ENCODE measurements around the gene TSSK2.
"Not testable (repeated sequence)": the region's sequence is repeated elsewhere in the genome, so short reads cannot be mapped to it uniquely, and the experiment has no call there.

TSSK2 gene

DNA sequence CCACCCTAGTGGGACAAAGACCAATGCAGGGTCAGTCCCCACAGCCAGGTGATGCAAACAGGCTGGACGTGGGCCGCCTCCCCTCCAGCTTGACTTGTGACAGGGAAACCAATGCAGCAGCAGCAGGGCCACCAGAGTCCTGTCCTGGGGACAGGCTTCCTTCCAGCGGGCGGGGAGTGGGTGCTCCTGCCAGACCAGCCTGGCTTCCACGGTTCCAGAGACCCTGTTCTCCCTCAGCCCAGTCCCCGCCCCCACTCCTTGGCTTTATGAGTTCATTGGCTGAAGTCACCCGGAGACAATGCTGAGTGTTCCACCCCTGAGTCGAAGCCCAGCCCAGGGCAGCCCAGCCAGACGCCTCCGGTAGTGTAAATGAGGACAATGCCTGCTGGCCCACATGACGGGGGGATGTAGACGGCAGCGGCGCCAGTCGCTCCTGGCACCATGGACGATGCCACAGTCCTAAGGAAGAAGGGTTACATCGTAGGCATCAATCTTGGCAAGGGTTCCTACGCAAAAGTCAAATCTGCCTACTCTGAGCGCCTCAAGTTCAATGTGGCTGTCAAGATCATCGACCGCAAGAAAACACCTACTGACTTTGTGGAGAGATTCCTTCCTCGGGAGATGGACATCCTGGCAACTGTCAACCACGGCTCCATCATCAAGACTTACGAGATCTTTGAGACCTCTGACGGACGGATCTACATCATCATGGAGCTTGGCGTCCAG, at the start of gene TSSK2:
Gene TSSK2 (plus strand): TSS at position 350 of the 726 bp plus-strand sequence. CDS start 92 bp downstream, at position 442.
- DNase-seq = no peak

DNA sequence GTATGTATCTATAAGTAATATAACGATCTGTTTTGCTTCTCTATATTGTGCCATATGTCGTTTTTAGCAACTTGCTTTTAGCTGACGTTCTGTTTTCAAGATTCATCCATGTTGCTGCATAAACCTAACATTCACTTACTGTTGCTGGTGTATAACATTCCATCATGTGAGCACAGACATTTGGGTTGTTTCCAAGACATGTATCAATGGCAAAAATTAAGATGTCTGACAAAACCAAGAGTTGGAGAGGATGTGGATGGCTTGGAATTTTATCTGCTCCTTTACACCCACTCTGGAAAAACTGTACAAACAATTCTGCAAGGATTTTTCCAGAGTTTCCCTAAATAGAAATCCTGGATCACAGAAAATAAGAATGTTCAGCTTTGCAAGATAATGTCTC, 49.8 kb upstream of the TSSK2 start:
- DNase-seq = no peak

DNA sequence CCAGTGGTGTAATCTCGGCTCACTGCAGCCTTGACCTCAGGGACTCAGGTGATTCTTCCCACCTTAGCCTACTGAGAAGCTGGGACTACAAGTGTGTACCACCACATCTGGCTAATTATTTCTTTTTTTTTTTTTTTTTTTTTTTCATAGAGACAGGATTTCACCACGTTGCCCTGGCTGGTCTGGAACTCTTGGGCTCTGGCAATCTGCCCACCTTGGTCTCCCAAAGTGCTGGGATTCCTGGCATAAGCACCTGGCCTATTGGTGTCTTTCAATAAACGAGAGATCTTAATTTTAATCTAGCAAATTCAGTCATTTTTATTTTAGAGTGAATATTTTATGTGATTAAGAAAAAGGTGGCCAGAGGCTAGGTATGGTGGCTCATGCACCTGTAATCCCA, 49.0 kb upstream of the TSSK2 start:
- no peak for DNase-seq

DNA sequence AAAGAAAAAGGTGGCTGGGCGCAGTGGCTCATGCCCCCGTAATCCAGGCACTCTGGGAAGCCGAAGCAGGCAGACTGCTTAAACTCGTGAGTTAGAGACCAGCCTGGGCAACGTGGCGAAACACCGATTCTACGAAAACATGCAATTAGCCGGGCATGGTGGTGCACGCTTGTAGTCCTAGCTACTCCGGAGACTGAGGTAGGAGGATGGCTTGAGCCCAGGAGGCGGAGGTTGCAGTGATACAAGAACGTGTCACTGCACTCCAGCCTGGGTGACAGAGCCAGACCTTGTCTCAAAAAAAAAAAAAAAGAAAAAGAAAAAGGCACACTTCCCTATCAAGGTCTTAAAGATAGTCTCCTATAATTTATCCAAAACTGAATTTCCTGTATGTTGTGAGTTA, 48.3 kb upstream of the TSSK2 start:
- no peak for DNase-seq

DNA sequence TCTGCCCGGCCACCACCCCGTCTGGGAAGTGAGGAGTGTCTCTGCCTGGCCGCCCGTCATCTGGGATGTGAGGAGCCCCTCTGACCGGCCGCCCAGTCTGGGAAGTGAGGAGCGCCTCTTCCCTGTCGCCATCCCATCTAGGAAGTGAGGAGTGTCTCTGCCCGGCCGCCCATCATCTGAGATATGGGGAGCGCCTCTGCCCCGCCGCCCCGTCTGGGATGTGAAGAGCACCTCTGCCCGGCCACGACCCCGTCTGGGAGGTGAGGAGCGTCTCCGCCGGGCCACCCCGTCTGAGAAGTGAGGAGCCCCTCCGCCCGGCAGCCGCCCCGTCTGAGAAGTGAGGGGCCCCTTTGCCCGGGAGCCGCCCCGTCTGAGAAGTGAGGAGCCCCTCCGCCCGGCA, 47.0 kb upstream of the TSSK2 start:
- not testable (repeated sequence) for DNase-seq

DNA sequence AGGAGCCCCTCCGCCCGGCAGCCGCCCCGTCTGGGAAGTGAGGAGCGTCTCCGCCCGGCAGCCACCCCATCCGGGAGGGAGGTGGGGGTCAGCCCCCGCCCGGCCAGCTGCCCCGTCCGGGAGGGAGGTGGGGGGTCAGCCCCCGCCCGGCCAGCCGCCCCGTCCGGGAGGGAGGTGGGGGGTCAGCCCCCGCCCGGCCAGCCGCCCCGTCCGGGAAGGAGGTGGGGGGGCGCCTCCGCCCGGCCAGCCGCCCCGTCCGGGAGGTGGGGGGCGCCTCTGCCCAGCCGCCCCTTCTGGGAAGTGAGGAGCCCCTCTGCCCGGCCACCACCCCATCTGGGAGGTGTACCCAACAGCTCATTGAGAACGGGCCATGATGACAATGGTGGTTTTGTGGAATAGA, 46.5 kb upstream of the TSSK2 start:
- DNase-seq = not testable (repeated sequence)

DNA sequence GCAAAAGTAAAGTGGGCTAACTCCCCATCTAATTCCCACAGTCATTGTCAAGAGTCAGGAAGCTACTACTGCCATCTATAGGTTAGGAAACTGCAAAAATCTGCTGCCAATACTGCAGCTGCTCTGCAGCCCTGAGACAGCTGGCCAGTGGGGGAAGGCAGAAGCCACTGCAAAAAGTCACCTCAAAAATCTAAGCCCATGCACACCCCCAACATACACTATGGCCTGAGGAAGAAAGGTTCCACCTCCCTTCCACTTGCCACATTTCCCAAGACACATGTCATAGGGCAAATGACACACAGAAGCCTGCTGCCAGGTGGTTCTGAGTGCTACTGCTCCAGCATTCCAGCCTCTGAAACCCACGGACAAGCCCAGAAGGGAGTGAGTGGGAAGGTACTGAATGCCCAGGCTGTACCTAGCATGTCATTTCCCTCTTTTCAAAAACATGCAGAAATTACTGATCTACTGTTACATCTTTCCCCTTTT, 45.8 kb upstream of the TSSK2 start:
- DNase-seq = no peak

DNA sequence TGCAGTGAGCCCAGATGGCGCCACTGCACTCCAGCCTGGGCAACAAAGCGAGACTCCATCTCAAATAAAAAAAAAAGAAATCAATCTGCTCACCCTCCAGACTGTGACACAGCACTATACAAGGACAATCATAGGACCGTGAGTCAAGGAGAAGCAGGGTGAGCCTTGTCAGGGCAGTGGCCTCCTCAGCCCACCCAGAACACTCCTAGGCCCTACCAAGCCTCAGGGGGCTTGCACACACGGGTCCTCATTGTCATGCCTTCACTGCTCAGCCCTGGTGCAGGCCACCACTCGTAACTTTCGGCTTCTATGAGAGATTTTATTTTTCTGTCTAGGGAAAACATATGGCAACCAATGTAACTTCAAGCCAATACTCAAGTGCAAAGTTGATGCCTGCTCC, 44.7 kb upstream of the TSSK2 start:
- DNase-seq = no peak

DNA sequence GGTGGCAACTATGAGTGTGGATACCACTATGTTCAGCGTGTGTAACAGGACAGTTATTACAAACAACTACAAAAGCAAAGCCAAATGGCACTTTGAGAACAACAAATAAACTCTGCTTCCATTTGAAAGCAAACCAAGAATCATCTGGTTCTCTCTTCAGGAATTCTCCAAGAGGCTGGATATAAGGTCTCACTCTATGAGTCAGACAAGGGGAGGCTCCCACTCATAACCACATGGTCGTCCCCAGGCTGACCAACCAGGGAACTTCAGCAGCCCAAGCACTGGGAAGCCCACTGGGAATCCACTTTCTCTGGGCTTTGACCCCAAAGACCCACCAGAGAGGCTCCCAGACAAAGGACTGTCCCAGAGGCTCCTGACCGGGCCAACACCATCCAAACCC, 44.2 kb upstream of the TSSK2 start:
- DNase-seq = no peak

DNA sequence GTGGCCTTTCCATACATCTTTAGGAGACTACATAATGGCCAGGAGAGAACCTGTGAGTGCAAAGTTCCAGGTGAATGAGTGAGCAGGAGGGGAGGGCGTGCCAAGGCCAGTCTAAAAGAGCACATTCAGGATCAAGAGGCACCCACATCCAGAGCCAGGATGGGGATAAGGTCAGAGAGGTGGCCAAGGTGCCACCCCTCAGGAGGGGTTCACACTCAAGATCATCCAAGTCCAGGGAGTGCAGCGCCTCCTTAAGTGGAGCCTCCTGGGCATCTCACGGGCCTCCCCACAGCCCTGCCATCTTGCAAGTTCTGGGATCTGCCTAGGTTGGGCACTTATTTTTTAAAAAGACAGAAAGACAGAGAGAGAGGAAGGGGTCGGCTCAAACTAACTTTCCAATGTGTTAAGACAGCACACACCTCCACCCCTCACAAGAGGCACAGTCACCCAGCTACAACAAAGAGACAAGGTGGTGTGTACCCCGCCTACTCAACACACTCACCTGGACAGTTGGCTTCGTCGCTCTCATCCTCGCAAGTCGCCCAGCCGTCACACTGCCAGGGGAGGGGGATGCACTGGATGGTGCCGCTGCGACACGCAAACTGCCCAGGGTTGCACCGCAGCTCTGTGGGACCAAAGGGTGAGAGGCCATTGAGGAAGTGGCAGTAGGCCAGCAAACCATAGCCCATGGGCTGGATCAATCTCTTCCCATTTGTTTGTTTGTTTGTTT, 42.1 kb upstream of the TSSK2 start:
- DNase-seq = no peak

DNA sequence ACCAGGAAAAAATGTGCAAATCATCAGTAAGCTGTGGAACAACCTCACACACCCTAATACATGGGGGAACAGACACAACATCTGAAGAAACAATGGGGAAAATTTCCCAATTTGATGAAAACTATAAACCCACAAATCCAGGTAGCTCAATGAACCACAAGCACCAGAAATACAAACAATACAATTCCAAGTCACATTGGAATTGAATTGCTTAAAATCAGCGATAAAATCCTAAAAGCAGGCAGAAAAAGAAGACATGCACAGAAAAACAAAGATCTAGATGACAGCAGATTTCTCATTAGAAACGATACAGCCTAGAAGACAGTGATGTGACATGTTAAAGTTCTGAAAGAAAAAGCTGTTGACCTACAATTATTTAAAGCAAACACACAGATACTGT, 40.9 kb upstream of the TSSK2 start:
- DNase-seq = no peak

DNA sequence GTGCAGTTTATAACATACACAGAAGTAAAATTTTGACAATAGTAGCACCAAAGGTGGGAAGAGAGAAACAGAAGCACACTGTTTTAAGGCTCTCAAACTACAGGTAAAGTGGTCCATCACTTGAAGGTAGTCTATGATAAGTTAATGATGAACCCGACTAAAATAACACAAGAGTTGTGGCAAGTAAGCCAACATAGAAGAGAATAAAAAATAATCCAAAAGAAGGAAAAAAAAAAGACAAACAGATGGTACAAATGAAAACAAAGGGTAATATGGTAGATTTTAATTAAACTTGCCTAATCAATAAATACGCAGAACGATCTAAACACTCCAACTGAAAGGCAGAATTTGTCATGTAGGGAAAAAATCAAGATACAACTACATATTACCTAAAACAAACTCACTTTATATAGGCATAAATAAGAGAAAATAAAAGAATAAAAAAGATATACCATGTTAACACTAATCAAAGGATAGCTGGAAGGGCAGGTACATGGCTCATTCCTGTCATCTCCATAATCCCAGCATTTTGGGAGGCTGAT, 40.5 kb upstream of the TSSK2 start:
- no peak for DNase-seq

DNA sequence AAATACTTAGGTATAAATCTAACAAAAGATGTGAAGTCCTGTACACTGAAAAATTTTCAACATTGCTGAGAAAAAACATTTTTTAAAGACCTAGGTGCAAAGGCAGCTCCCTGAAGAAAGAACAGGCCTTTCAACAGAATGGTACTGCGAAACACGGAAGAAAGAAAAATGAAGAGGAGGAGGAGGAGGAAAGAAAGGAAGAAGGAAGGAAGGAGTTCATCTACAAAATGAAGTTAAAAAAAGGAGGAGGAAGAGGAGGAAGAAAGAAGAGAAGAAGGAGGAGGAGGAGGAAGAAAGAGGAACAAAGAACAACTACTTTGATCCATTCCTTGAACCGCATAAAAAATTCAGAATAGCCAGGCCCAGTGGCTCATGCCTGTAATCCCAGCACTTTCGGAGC, 38.4 kb upstream of the TSSK2 start:
- no peak for DNase-seq

DNA sequence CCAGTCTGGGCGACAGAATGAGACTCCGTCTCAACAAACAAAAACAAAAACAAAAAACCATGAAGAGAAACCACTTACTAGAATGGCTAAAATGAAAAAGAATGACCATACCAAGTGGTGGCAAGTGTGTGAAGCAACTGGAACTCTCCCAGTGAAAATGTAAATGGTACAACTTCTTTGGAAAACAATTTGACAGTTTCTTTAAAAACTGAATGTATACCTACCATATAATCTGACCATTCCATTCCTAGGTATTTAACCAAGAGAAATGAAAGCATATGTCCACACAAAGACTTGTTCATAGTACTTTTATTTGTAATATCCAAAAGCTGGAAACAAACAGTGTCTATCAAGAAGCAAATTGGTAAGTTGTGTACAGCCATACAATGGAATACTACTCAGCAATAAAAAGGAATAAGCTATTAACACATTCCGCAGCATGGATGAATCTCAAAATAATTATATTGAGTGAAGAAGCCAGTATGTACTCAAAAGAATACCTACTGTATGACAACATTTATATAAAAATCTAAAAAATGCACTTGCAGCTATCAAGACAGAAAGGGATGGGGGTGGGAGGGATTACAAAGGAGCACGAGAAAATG, 36.6 kb upstream of the TSSK2 start:
- DNase-seq = no peak

DNA sequence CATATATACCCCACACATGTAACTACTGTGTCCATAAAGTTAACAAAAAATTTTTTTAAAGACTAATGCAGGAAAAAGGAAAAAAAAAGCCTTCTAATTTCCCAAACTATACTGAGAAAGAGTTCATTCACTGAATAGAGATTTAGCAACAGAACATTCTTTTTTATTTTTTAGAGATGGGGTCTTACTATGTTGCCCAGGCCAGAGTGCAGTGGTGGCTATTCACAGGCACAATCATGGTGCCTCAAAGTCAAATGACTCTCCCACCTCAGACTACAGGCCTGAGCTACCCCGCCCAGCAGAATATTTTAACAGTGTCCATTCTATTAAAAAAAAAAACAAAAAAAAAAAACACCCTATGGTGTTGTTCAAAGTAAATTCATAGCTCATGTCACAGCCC, 34.6 kb upstream of the TSSK2 start:
- DNase-seq = no peak

DNA sequence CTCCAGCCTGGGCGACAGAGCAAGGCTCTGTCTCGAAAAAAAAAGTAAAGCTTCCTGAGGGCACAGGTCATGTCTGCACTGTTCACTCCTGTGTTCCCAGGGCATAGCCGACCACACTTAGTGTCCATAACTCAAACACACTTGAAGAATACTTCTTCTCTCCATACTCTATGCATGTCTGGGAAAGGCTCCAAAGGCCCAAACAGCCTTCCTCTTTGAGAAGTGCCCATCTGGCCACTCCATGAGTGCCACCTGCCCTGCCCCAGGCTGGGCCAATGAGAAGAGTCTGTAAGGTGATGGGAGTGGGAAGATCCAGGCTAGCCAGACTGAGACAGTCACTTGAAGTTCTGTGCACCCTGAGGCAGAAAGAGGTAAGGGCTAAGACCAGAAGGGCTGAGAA, 33.6 kb upstream of the TSSK2 start:
- no peak for DNase-seq

DNA sequence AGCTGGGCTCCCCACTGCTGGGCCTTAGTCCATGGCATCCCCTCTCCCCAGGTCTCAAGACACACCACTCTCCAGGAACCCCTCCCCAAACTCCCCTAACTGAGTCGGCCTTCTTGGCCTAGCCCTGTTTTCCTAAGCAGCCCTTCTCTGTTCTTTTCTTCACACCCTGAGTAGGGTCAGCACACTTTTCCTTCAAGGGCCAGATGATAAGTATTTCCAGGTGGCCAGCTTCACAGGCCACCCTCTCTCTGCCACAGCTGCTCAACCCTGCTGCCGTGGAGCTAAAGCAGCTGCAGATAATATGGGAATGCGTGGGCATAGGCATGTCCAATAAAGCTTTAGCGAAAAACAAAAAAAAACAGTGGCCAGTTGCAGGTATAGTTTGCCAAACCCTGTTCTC, 33.0 kb upstream of the TSSK2 start:
- DNase-seq = no peak

DNA sequence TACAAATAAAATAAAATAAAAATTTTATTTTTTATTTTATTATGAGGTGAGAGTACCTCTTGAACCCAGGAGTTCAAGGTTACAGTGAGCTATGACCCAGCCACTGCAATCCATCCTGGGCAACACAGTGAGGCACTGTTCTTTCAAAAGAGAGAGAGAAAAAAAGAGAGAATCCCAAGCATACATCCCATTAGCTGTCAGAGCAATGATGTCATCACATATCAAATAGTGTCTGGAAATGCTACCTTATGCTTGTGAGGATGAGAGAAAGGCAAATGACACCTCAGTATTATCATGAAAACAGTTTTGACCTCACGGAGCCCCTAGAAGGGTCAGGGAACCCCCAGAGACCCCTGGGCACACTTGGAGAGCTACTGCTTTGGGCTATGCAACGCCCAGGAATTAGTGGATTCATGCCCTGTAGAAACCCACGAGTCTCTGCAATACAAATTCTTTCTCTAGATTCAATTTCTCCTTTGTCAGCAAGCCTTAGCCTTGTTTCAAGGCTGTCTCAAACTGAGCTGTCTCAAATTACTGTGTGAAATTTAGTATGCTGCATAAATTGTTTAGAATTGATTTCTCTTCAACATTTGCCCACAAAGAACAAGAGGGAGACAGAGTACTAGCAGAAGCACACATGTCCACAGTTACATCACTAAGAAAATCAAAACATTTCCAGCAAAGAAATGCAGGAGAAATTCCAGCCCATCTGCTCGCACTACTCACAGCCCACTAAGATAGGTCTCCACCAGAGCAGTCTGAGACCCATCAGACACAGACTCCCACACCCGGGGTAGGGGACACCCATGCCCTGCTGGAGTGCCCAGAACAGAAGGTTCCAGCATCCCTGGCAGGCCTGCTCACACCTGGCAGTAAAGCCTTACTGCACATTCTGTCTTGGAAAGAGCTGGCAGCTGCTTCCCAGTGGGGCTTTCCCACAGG, 27.0 kb upstream of the TSSK2 start:
- peak; percentile 24 for DNase-seq

DNA sequence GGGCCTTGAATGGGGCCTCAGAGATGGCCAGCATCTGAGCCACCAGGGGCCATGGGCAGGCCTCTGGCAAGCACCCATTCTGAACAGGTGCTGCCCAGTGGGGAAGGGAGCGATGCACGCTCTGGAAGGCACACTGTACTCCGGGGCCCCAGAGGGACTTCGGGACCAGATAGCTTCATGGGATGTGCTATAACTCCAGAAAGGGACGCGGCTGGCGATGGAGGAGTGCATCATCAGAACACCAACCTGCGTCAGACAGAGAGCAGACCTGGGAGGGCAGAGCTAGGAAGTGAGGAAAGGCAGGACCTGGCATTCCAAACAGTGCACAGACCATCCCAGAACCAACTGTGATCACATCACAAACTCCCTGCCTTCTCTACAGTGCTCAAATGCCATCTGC, 25.7 kb upstream of the TSSK2 start:
- peak; percentile 43 for DNase-seq

DNA sequence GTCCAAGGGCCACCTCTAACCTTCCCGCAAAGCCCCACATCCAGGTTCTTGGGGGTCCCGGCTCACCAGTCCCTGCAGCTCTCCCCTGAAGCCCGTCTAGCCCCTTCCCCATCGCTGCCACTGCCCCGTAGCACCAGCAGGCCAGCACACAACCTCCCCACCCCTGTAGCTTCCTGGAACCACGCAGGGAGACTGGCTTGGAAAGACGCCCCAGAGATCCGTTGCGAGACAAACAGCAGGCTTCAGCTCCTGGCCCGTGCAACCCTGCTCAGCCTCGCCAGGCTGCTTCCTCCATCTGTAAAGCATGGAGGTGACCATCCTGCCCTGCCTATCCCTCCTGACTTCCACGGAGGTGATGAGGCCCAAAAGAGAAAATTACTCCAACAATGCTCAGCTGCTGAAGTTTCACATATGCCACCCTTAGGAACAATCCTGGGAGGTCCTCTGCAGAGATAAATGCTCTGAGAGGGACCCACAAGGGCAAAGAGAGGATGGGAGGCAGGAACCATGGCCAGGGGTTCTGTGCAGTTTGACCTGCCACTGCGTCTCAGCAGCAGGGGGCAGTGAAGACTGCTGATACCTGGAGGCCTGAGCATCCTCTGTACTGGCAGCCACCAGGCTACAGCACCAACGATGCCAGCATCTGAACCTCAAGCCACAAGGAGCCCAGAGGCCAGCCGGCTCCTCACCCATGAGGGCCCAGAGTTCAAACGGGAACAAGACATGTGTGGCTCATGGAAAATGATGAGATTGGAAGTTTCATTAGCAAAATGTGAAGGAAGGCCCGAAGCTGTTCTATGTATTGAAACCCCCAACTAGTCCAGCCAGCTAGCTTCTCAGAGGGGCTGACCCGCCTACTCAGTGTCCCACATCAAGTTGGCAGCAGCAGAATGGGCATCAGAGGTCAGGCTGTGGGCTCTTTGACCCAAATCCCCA, 25.0 kb upstream of the TSSK2 start:
- peak; percentile 60 for DNase-seq
